IMR-90 (cell line): ENCODE data around the gene IL15RA. TPM values are rescaled to one million over a fixed set of nuclear protein-coding genes. Genes with fewer than 3 reads are reported as not detected.

ENCODE experiments used
- ATAC-seq: fragments of 200-7000 bp; cut with Tn5 transposase; 2 replicates; pipeline ENCODE4 v1.9.1; 2020; ENCODE audit warnings: low read depth, mild to moderate bottlenecking, moderate library complexity
- BruUV-seq: library from RNA; stranded (reverse); fragments of 400-500 nt; replicated peaks from 2 replicates; lab custom pipeline; 2021; lab: Mats Ljungman, UMichigan
- CTCF ChIA-PET: fragments of 300-600 bp; formaldehyde crosslinking; extraction: SDS; loops from one replicate; lab custom pipeline; 2021; ENCODE audit warnings: antibody characterized with exemption; lab: Yijun Ruan, JAX
- POLR2A ChIA-PET: fragments of 300-600 bp; sonication (Branson Sonifier 250); formaldehyde crosslinking; loops from one replicate; lab custom pipeline; 2022; ENCODE audit warnings: antibody characterized with exemption; ENCODE audit not compliant: unreplicated experiment; lab: Charles Lee
- DNase-seq: peaks from one replicate; pipeline ENCODE4 v3.0.0; 2013
- H2AFZ ChIP-seq: replicated peaks from 2 replicates; pipeline ENCODE3; 2013; ENCODE audit warnings: low read length, mild to moderate bottlenecking; ENCODE audit not compliant: poor library complexity
- H2AK5ac ChIP-seq: 2 replicates; pipeline ENCODE4 v1.6.1; 2013; ENCODE audit warnings: low read depth, low read length, inconsistent platforms
- H2AK9ac ChIP-seq: replicated peaks from 2 replicates; pipeline ENCODE3; 2013; ENCODE audit warnings: mild to moderate bottlenecking, low read depth, low read length, moderate library complexity; ENCODE audit not compliant: poor library complexity
- H2BK120ac ChIP-seq: 2 replicates; pipeline ENCODE4 v1.6.1; 2013; ENCODE audit warnings: low read depth, low read length, inconsistent platforms
- H2BK15ac ChIP-seq: 3 replicates; pipeline ENCODE4 v1.6.1; 2013; ENCODE audit warnings: low read depth, low read length, inconsistent platforms
- H2BK20ac ChIP-seq: 2 replicates; pipeline ENCODE4 v1.6.1; 2013; ENCODE audit warnings: low read depth, mild to moderate bottlenecking, inconsistent platforms, low read length, moderate library complexity
- H2BK5ac ChIP-seq: 2 replicates; pipeline ENCODE4 v1.6.1; 2013; ENCODE audit warnings: mild to moderate bottlenecking, low read depth, low read length, inconsistent platforms; ENCODE audit not compliant: poor library complexity, severe bottlenecking
- H3K14ac ChIP-seq: replicated peaks from 2 replicates; pipeline ENCODE4 v1.6.1; 2013; ENCODE audit warnings: low read depth, low read length, inconsistent platforms
- H3K18ac ChIP-seq: 2 replicates; pipeline ENCODE4 v1.6.1; 2013; ENCODE audit warnings: low read depth, low read length, control low read depth
- H3K23ac ChIP-seq: 2 replicates; pipeline ENCODE4 v1.6.1; 2013; ENCODE audit warnings: low read depth, low read length, inconsistent platforms
- H3K27ac ChIP-seq: 2 replicates; pipeline ENCODE4 v1.5.1; 2013; ENCODE audit warnings: mild to moderate bottlenecking, control low read depth, low read length; ENCODE audit not compliant: insufficient read depth
- H3K27me3 ChIP-seq: 2 replicates; pipeline ENCODE4 v1.6.1; 2013; ENCODE audit warnings: low read length; ENCODE audit not compliant: control insufficient read depth, insufficient read depth
- H3K36me3 ChIP-seq: 2 replicates; pipeline ENCODE4 v1.6.1; 2013; ENCODE audit warnings: low read length, mixed read lengths; ENCODE audit not compliant: control insufficient read depth, insufficient read depth
- H3K4ac ChIP-seq: 2 replicates; pipeline ENCODE4 v1.6.1; 2013; ENCODE audit warnings: low read depth, low read length, inconsistent platforms
- H3K4me1 ChIP-seq: 2 replicates; pipeline ENCODE4 v1.6.1; 2013; ENCODE audit warnings: low read length, mixed read lengths; ENCODE audit not compliant: control insufficient read depth, insufficient read depth
- H3K4me2 ChIP-seq: 2 replicates; pipeline ENCODE4 v1.6.1; 2013; ENCODE audit warnings: low read depth, mild to moderate bottlenecking, control low read depth, low read length, moderate library complexity
- H3K4me3 ChIP-seq: 2 replicates; pipeline ENCODE4 v1.5.1; 2013; ENCODE audit warnings: low read depth, mild to moderate bottlenecking, control low read depth, low read length, moderate library complexity; ENCODE audit not compliant: insufficient read depth
- H3K56ac ChIP-seq: 2 replicates; pipeline ENCODE4 v1.6.1; 2013; ENCODE audit warnings: low read length, inconsistent platforms; ENCODE audit not compliant: insufficient read depth; ENCODE audit errors: extremely low read depth
- H3K79me1 ChIP-seq, 2 experiments: 2 replicates each; pipeline ENCODE4 v1.6.1; 2013; ENCODE audit warnings: low read length in 2 of 2, inconsistent platforms in 1 of 2, low read depth in 1 of 2
- H3K9ac ChIP-seq: 2 replicates; pipeline ENCODE4 v1.6.1; 2013; ENCODE audit warnings: low read depth, low read length, control low read depth
- H3K9me1 ChIP-seq: 2 replicates; pipeline ENCODE4 v1.6.1; 2013; ENCODE audit warnings: low read length, inconsistent platforms; ENCODE audit not compliant: insufficient read depth
- H3K9me3 ChIP-seq: 2 replicates; pipeline ENCODE4 v1.6.1; 2013; ENCODE audit warnings: low read length; ENCODE audit not compliant: control insufficient read depth, insufficient read depth
- H4K20me1 ChIP-seq: 2 replicates; pipeline ENCODE4 v1.6.1; 2013; ENCODE audit warnings: low read length, inconsistent platforms; ENCODE audit not compliant: insufficient read depth
- H4K5ac ChIP-seq: 2 replicates; pipeline ENCODE4 v1.6.1; 2013; ENCODE audit warnings: mild to moderate bottlenecking, low read depth, low read length, control low read depth
- H4K8ac ChIP-seq, 2 experiments: 2 replicates each; pipeline ENCODE4 v1.6.1; 2013; ENCODE audit warnings: low read depth in 2 of 2, low read length in 2 of 2, control low read depth in 1 of 2, inconsistent platforms in 1 of 2
- H4K91ac ChIP-seq: 2 replicates; pipeline ENCODE4 v1.6.1; 2013; ENCODE audit warnings: low read depth, low read length, inconsistent platforms; ENCODE audit not compliant: insufficient read depth
- BHLHE40 ChIP-seq: fragments of 150-350 bp; IDR thresholded peaks from 2 replicates; pipeline ENCODE4 v1.6.1; 2016; ENCODE audit warnings: mild to moderate bottlenecking, low read depth, low read length
- CEBPB ChIP-seq: IDR thresholded peaks from 2 replicates; pipeline ENCODE4 v1.6.1; 2012; ENCODE audit warnings: low read depth, low read length, improper control_type of control experiment
- CHD1 ChIP-seq: IDR thresholded peaks from 2 replicates; pipeline ENCODE4 v1.6.1; 2012; ENCODE audit warnings: low read depth, low read length, improper control_type of control experiment
- ELK1 ChIP-seq: fragments of 150-350 bp; IDR thresholded peaks from 2 replicates; pipeline ENCODE4 v1.6.1; 2016; ENCODE audit warnings: low read depth, mild to moderate bottlenecking, low read length, moderate library complexity, borderline replicate concordance
- FOS ChIP-seq: fragments of 150-350 bp; IDR thresholded peaks from 2 replicates; pipeline ENCODE4 v1.6.1; 2016; ENCODE audit warnings: low read depth, low read length
- MAFK ChIP-seq: IDR thresholded peaks from 2 replicates; pipeline ENCODE4 v1.6.1; 2012; ENCODE audit warnings: low read depth, low read length, improper control_type of control experiment
- MAZ ChIP-seq: IDR thresholded peaks from 2 replicates; pipeline ENCODE4 v1.6.1; 2012; ENCODE audit warnings: low read depth, mild to moderate bottlenecking, low read length, improper control_type of control experiment, moderate library complexity, borderline replicate concordance
- MXI1 ChIP-seq: IDR thresholded peaks from 2 replicates; pipeline ENCODE4 v1.6.1; 2012; ENCODE audit warnings: low read depth, mild to moderate bottlenecking, low read length, moderate library complexity, borderline replicate concordance
- NFE2L2 ChIP-seq: fragments of 150-350 bp; IDR thresholded peaks from 2 replicates; pipeline ENCODE4 v1.6.1; 2016; ENCODE audit warnings: low read depth, mild to moderate bottlenecking, low read length
- POLR2A ChIP-seq: IDR thresholded peaks from 2 replicates; pipeline ENCODE4 v1.6.1; 2012; ENCODE audit warnings: mild to moderate bottlenecking, low read depth, low read length
- RAD21 ChIP-seq: IDR thresholded peaks from 2 replicates; pipeline ENCODE4 v1.6.1; 2012; ENCODE audit warnings: low read length, improper control_type of control experiment
- RCOR1 ChIP-seq: IDR thresholded peaks from 2 replicates; pipeline ENCODE4 v1.6.1; 2012; ENCODE audit warnings: mild to moderate bottlenecking, low read length, improper control_type of control experiment; ENCODE audit not compliant: insufficient replicate concordance
- RFX5 ChIP-seq: IDR thresholded peaks from 2 replicates; pipeline ENCODE4 v1.8.0; 2012; ENCODE audit warnings: low read depth, mild to moderate bottlenecking, low read length, moderate library complexity
- SMC3 ChIP-seq: fragments of 150-350 bp; IDR thresholded peaks from 2 replicates; pipeline ENCODE4 v1.6.1; 2016; ENCODE audit warnings: low read depth, mild to moderate bottlenecking, antibody characterized with exemption, low read length, moderate library complexity
- dilution Hi-C: fragments of 300-500 bp; cut with HindIII; formaldehyde crosslinking; loops from one replicate; pipeline ENCODE4 v1.14.3; 2018; ENCODE audit warnings: low sequenced_read_pairs; ENCODE audit not compliant: unreplicated experiment
- in situ Hi-C: fragments of 300-500 bp; cut with MboI; formaldehyde crosslinking; loops from 3 replicates; pipeline ENCODE4 v1.14.3; 2019; ENCODE audit warnings: low sequenced_read_pairs, inconsistent platforms, mixed read lengths
- intact Hi-C: fragments of 100-400 bp; cut with micrococcal nuclease; formaldehyde crosslinking; loops from 2 replicates; pipeline ENCODE4 v1.10.0; 2022
- polyA plus RNA-seq, 3 experiments: library from polyadenylated mRNA; depleted of rRNA; stranded (reverse); fragments of >200 nt; gene quantifications; 2 replicates each; pipeline ENCODE4 v1.2.3, GENCODE V29; 2012; ENCODE audit warnings: low replicate concordance in 1 of 3
- total RNA-seq: library from RNA; depleted of rRNA; stranded (reverse); fragments of >200 nt; gene quantifications from 2 replicates; pipeline ENCODE4 v1.2.3, GENCODE V29; 2012
- TF ChIP-seq, protein P1 (sequence below): conservative IDR thresholded peaks from 2 replicates; pipeline ENCODE4 v1.5.1; 2012; ENCODE audit warnings: mild to moderate bottlenecking, low read depth, low read length, improper control_type of control experiment
- TF ChIP-seq, protein P2 (sequence below): fragments of 150-350 bp; IDR thresholded peaks from 2 replicates; pipeline ENCODE4 v1.6.1; 2017; ENCODE audit warnings: mild to moderate bottlenecking, antibody characterized with exemption, low read length, low read depth

Gene IL15RA
- total and polyA plus RNA-seq, 2 of the 4 experiments (the other 2 are of a cell fraction): 2.0 to 7.6 TPM

GRCh38 chr10:5991708-5992107 is 14.4 kb upstream of the IL15RA start:
- POLR2A ChIA-PET: no interaction called here
- Histone ChIP-seq H2BK15ac (no peak overlapping the region), H2AFZ (no peak overlapping the region), H2BK5ac (no peak overlapping the region), H3K56ac (no peak overlapping the region), H3K9ac (no peak overlapping the region), H4K5ac (no peak overlapping the region), H4K91ac (no peak overlapping the region), H3K4ac (no peak overlapping the region), H3K4me3 (no peak overlapping the region), H3K4me1 (no peaks in the 10 kb centered on the region), H3K9me3 (peaks cover 4% of the 10 kb centered on the region), H2AK5ac (no peak overlapping the region), H4K8ac (no peak overlapping the region), H3K27ac (no peak overlapping the region), H3K18ac (no peak overlapping the region), H3K14ac (no peak overlapping the region), H3K79me1 (no peaks in the 10 kb centered on the region), H3K27me3 (peaks cover 4% of the 10 kb centered on the region), H2BK20ac (no peak overlapping the region), H2BK120ac (no peak overlapping the region), H3K4me2 (no peak overlapping the region), H2AK9ac (no peak overlapping the region), H3K36me3 (no peaks in the 10 kb centered on the region), H3K9me1 (no peaks in the 10 kb centered on the region), H4K20me1 (no peaks in the 10 kb centered on the region), H3K23ac (no peak overlapping the region)
- ATAC-seq: no peak
- TF ChIP-seq RCOR1 (no peak), RAD21 (no peak), CEBPB (no peak), CHD1 (no peak), MAFK (no peak), ELK1 (no peak), FOS (no peak), RFX5 (no peak), MAZ (no peak), NFE2L2 (no peak), POLR2A (no peak), SMC3 (no peak), BHLHE40 (no peak), MXI1 (no peak)
- TF ChIP-seq, protein P1, sequence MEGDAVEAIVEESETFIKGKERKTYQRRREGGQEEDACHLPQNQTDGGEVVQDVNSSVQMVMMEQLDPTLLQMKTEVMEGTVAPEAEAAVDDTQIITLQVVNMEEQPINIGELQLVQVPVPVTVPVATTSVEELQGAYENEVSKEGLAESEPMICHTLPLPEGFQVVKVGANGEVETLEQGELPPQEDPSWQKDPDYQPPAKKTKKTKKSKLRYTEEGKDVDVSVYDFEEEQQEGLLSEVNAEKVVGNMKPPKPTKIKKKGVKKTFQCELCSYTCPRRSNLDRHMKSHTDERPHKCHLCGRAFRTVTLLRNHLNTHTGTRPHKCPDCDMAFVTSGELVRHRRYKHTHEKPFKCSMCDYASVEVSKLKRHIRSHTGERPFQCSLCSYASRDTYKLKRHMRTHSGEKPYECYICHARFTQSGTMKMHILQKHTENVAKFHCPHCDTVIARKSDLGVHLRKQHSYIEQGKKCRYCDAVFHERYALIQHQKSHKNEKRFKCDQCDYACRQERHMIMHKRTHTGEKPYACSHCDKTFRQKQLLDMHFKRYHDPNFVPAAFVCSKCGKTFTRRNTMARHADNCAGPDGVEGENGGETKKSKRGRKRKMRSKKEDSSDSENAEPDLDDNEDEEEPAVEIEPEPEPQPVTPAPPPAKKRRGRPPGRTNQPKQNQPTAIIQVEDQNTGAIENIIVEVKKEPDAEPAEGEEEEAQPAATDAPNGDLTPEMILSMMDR: no peak
- TF ChIP-seq, protein P2, sequence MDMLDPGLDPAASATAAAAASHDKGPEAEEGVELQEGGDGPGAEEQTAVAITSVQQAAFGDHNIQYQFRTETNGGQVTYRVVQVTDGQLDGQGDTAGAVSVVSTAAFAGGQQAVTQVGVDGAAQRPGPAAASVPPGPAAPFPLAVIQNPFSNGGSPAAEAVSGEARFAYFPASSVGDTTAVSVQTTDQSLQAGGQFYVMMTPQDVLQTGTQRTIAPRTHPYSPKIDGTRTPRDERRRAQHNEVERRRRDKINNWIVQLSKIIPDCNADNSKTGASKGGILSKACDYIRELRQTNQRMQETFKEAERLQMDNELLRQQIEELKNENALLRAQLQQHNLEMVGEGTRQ: no peak
- dilution Hi-C loops: no loop called here
- no TSS peak for BruUV-seq
- CTCF ChIA-PET: no interaction called here
- in situ Hi-C loops: no loop called here
- no peak for DNase-seq
- intact Hi-C loops: no loop called here
